Measurements from ENCODE around the gene ARSB. TPM values are rescaled to one million over a fixed set of nuclear protein-coding genes. Genes with fewer than 3 reads are reported as not detected.

ARSB gene
- total RNA-seq, 1 experiment from 2014 or later, result 11.4 TPM

- no peak overlapping the region for H3K4me2 ChIP-seq (ENCODE audit: insufficient read depth, insufficient read length, low read length)
- no CpG with 5 or more reads among the region's 14 CpGs for WGBS (ENCODE audit: extremely low coverage, insufficient read length, low lambda C conversion rate)
- no peak overlapping the region for H3K23ac ChIP-seq (ENCODE audit: insufficient read length, low read depth, low read length)
- Mint-ChIP-seq H3K4me3 (peak overlapping the region; percentile 1 to 28; a peak in 2 of 5 replicates), H3K27ac (no peak overlapping the region), H3K27me3 (ENCODE audit: low read depth) (peaks cover 2% of the 10 kb centered on the region), H3K9me3 (no peaks in the 10 kb centered on the region), H3K36me3 (ENCODE audit: insufficient read depth in 1 of 3, low read depth in 3 of 3) (no peaks in the 10 kb centered on the region), H3K4me1 (peaks cover 25 to 26% of the 10 kb centered on the region in 2 experiments)
- no peaks in the 10 kb centered on the region for H3K23me2 ChIP-seq (ENCODE audit: insufficient read length, low read depth, low read length, poor library complexity, severe bottlenecking)
- no peaks in the 10 kb centered on the region for H4K20me1 ChIP-seq (ENCODE audit: control insufficient read depth, insufficient read depth, insufficient read length)
- H2BK120ac ChIP-seq (ENCODE audit: low read depth, low read length, poor library complexity, severe bottlenecking), result no peak overlapping the region
- no peaks in the 10 kb centered on the region for H3K79me2 ChIP-seq (ENCODE audit: insufficient read depth, low read length)
- H4K5ac ChIP-seq (ENCODE audit: insufficient read length, low read depth, low read length), result no peak overlapping the region
- DNase-seq, result peak; percentile 52
- H3K4me1 ChIP-seq (ENCODE audit: insufficient read depth, low read length), result peaks cover 6% of the 10 kb centered on the region; the same call in 1 of the 2 replicates
- no peak overlapping the region for H2BK20ac ChIP-seq (ENCODE audit: low read depth, low read length, poor library complexity, severe bottlenecking)
- H2AK5ac ChIP-seq (ENCODE audit: insufficient read length, low read length), result no peak overlapping the region
- no peak overlapping the region for H3K14ac ChIP-seq (ENCODE audit: insufficient read depth, low read length)
- no peak overlapping the region for H3K18ac ChIP-seq (ENCODE audit: insufficient read length, low read depth, low read length)
- H3K56ac ChIP-seq (ENCODE audit: insufficient read length, low read depth, low read length), result no peak overlapping the region
- no peak overlapping the region for H3K4ac ChIP-seq (ENCODE audit: low read depth, low read length)
- H2BK12ac ChIP-seq (ENCODE audit: insufficient read length, low read depth, low read length), result no peak overlapping the region
- H2AFZ ChIP-seq (ENCODE audit: low read length), result no peak overlapping the region
- H4K8ac ChIP-seq (replicated peaks; ENCODE audit: insufficient read length, low read depth, low read length), result no peak overlapping the region
- no peak overlapping the region for H3T11ph ChIP-seq (ENCODE audit: low read length)
- peak; percentile 91 for TF ChIP-seq CTCF (conservative IDR thresholded peaks at IDR 0.05)
- H3K9me3 ChIP-seq (ENCODE audit: control insufficient read depth, low read depth, low read length), result no peaks in the 10 kb centered on the region
- no peak overlapping the region for H3K9ac ChIP-seq (ENCODE audit: extremely low read depth, insufficient read length, low read length)
- no peaks in the 10 kb centered on the region for H3K79me1 ChIP-seq (ENCODE audit: insufficient read depth, low read depth, low read length, poor library complexity, severe bottlenecking)
- no peaks in the 10 kb centered on the region for H3K27me3 ChIP-seq (ENCODE audit: insufficient read depth, low read length)
- no peak overlapping the region for H2BK5ac ChIP-seq (ENCODE audit: insufficient read length, low read length)
- H3K27ac ChIP-seq (ENCODE audit: insufficient read length, low read depth, low read length), result no peak overlapping the region
- H2BK15ac ChIP-seq (ENCODE audit: low read depth, low read length), result no peak overlapping the region
- no peak overlapping the region for H4K91ac ChIP-seq (ENCODE audit: insufficient read length, low read depth, low read length)
These were observed 35.9 kb upstream of the ARSB start for GRCh38 chr5:79020861-79021561.

All from H9 (cell line).